Measurements from ENCODE around the gene FAM162B. TPM values are rescaled to one million over a fixed set of nuclear protein-coding genes. Genes with fewer than 3 reads are reported as not detected.

Gene FAM162B
- not detected for total RNA-seq

GRCh38 chr6:116764961-116765841 is at the start of gene FAM162B:
TSS of gene FAM162B (minus strand) at chr6:116765719. CDS start at chr6:116765576, 143 bp downstream.
- CTCF ChIA-PET = no interaction called here
- intact Hi-C loops (cut with micrococcal nuclease) = no loop called here
- H3K27me3 Mint-ChIP-seq = peaks cover 33% of the 10 kb centered on the region
- H3K9me3 Mint-ChIP-seq = no peaks in the 10 kb centered on the region
- DNase-seq = peak; percentile 12
- H3K27ac Mint-ChIP-seq = no peak within 1 kb of the TSS
- peaks cover 9% of the 10 kb centered on the region for H3K4me1 Mint-ChIP-seq (ENCODE audit: low read depth)
- no peaks in the 10 kb centered on the region for H3K36me3 Mint-ChIP-seq
- peak within 1 kb of the TSS; percentile 18 for H3K4me3 Mint-ChIP-seq
- POLR2A ChIA-PET = no interaction called here

GRCh38 chr6:116812051-116812650 is 46.6 kb upstream of the FAM162B start:
- Mint-ChIP-seq H3K4me1 (ENCODE audit: low read depth) (no peaks in the 10 kb centered on the region), H3K27ac (no peak overlapping the region), H3K27me3 (peaks cover 1% of the 10 kb centered on the region), H3K36me3 (no peaks in the 10 kb centered on the region), H3K9me3 (peaks cover 30% of the 10 kb centered on the region), H3K4me3 (no peak overlapping the region)
- ChIA-PET CTCF (no interaction called here), POLR2A (no interaction called here)
- DNase-seq = no peak
- intact Hi-C loops (cut with micrococcal nuclease) = no loop called here

DNA sequence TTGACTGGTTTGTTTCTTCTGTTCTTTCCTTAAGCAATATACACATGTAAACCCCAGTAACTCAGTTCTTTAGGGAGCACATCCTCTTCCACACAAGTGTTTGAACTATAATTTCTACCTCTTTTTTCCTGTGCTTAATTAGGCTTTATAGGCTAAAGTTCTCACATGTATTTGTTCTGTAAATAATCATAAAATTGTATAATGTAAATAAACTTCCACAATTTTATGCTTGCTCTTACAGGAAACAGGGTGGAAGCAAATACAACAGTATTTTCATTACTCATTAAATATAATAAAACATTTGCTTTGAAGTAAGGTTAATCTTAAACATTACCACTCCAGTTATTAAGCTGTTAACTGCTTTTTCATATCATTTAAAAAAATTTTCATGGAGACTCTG is 36.5 kb upstream of the FAM162B start:
- intact Hi-C loops (cut with micrococcal nuclease) = no loop called here
- Mint-ChIP-seq H3K27me3 (peaks cover 5% of the 10 kb centered on the region), H3K36me3 (no peaks in the 10 kb centered on the region), H3K4me3 (no peak overlapping the region), H3K27ac (no peak overlapping the region), H3K4me1 (ENCODE audit: low read depth) (no peaks in the 10 kb centered on the region), H3K9me3 (no peaks in the 10 kb centered on the region)
- DNase-seq = no peak
- CTCF ChIA-PET = no interaction called here
- POLR2A ChIA-PET = no interaction called here

GRCh38 chr6:116799945-116800344 is 34.4 kb upstream of the FAM162B start:
- CTCF ChIA-PET = no interaction called here
- POLR2A ChIA-PET = no interaction called here
- H3K4me1 Mint-ChIP-seq (ENCODE audit: low read depth) = no peaks in the 10 kb centered on the region
- H3K27me3 Mint-ChIP-seq = peaks cover 5% of the 10 kb centered on the region
- no peaks in the 10 kb centered on the region for H3K36me3 Mint-ChIP-seq
- no peak overlapping the region for H3K4me3 Mint-ChIP-seq
- no peak for DNase-seq
- intact Hi-C loops (cut with micrococcal nuclease) = no loop called here
- no peak overlapping the region for H3K27ac Mint-ChIP-seq
- no peaks in the 10 kb centered on the region for H3K9me3 Mint-ChIP-seq

GRCh38 chr6:116797585-116797984 is 32.1 kb upstream of the FAM162B start:
- H3K9me3 Mint-ChIP-seq = no peaks in the 10 kb centered on the region
- H3K4me1 Mint-ChIP-seq (ENCODE audit: low read depth) = no peaks in the 10 kb centered on the region
- H3K27me3 Mint-ChIP-seq = peaks cover 3% of the 10 kb centered on the region
- no peak for DNase-seq
- no peak overlapping the region for H3K4me3 Mint-ChIP-seq
- CTCF ChIA-PET = no interaction called here
- intact Hi-C loops (cut with micrococcal nuclease) = no loop called here
- H3K36me3 Mint-ChIP-seq = no peaks in the 10 kb centered on the region
- POLR2A ChIA-PET = no interaction called here
- H3K27ac Mint-ChIP-seq = no peak overlapping the region

GRCh38 chr6:116793224-116793623 is 27.7 kb upstream of the FAM162B start:
- no peak overlapping the region for H3K4me3 Mint-ChIP-seq

DNA sequence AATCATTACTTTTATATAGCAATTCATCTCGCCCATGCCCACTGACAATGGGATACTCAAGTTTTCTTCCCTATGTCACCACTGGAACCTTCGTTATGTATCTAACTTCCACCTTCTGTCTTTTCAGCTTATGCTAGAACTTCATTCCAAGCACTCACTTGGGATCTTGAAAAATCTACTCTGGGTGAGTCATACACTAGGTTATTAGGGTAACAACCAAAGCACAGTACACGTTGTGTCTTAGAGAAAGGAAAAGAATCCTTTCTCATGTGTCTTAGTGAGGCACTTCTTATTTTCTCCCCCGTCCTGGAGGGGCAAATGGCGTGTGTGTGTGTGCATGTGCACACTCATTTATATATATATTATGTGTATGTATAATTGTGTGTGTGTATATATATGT is 18.3 kb upstream of the FAM162B start:
- no peaks in the 10 kb centered on the region for H3K9me3 Mint-ChIP-seq
- peaks cover 5% of the 10 kb centered on the region for H3K27me3 Mint-ChIP-seq
- ChIA-PET CTCF (no interaction called here), POLR2A (no interaction called here)
- H3K27ac Mint-ChIP-seq = no peak overlapping the region
- no peak overlapping the region for H3K4me3 Mint-ChIP-seq
- DNase-seq = no peak
- intact Hi-C loops (cut with micrococcal nuclease) = no loop called here
- no peaks in the 10 kb centered on the region for H3K36me3 Mint-ChIP-seq
- H3K4me1 Mint-ChIP-seq (ENCODE audit: low read depth) = no peaks in the 10 kb centered on the region

More at GRCh38 chr6:116793224-116793623, 27.7 kb upstream of the FAM162B start:
- ChIA-PET CTCF (no interaction called here), POLR2A (no interaction called here)
- intact Hi-C loops (cut with micrococcal nuclease) = no loop called here
- DNase-seq = no peak
- Mint-ChIP-seq H3K27me3 (peaks cover 3% of the 10 kb centered on the region), H3K36me3 (no peaks in the 10 kb centered on the region), H3K9me3 (no peaks in the 10 kb centered on the region), H3K27ac (no peak overlapping the region), H3K4me1 (ENCODE audit: low read depth) (no peaks in the 10 kb centered on the region)

DNA sequence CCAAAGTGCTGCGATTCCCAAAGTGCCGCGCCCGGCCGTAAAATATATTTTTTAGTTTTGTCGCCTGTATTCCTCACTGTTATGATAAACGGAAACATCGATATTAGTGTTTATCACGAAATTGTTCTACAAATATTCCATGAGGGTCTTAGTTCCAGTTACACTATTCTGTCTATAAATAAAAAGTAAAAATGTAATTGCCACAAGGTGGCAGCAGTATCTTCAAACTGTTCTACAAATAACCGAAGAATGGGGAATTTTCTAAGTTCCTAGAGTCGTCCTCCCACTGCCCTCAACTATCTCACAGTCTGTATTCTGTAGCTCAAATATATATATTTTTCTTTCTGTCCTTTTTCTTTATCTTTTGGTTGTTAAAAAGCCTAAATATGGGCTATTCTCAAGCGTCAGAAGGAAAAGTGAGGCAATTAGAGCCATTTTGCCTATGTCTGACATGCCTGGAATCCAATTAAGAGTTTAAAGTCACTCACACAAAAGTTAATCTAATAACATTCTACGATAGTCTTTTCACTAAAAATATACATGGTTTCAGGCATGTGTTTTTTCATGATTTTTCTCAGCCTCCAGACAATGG is 14.2 kb upstream of the FAM162B start:
- Mint-ChIP-seq H3K9me3 (no peaks in the 10 kb centered on the region), H3K27ac (no peak overlapping the region), H3K27me3 (peaks cover 8% of the 10 kb centered on the region), H3K4me3 (no peak overlapping the region), H3K4me1 (ENCODE audit: low read depth) (no peaks in the 10 kb centered on the region), H3K36me3 (no peaks in the 10 kb centered on the region)
- intact Hi-C loops (cut with micrococcal nuclease) = loop anchor here (1.0 to 2.0 kb wide), 2 partner anchors 69 to 190 kb away; no protein-coding TSS in a partner anchor
- DNase-seq = no peak
- POLR2A ChIA-PET = no interaction called here
- CTCF ChIA-PET = interaction anchor here (0.8 to 1.6 kb wide), 3 partner anchors 32 to 71 kb away, joined by 3 read pairs; no protein-coding TSS in a partner anchor

- H3K36me3 Mint-ChIP-seq = no peaks in the 10 kb centered on the region
- H3K27ac Mint-ChIP-seq = no peak overlapping the region
- POLR2A ChIA-PET = no interaction called here
- no peaks in the 10 kb centered on the region for H3K9me3 Mint-ChIP-seq
- intact Hi-C loops (cut with micrococcal nuclease) = no loop called here
- CTCF ChIA-PET = no interaction called here
- no peaks in the 10 kb centered on the region for H3K4me1 Mint-ChIP-seq (ENCODE audit: low read depth)
- no peak for DNase-seq
- H3K4me3 Mint-ChIP-seq = no peak overlapping the region
- H3K27me3 Mint-ChIP-seq = peaks cover 13% of the 10 kb centered on the region
Observed at GRCh38 chr6:116773886-116774285, 8.4 kb upstream of the FAM162B start.

GRCh38 chr6:116772450-116772849 is 6.9 kb upstream of the FAM162B start:
- Mint-ChIP-seq H3K36me3 (no peaks in the 10 kb centered on the region), H3K27ac (no peak overlapping the region), H3K9me3 (no peaks in the 10 kb centered on the region), H3K4me1 (ENCODE audit: low read depth) (no peaks in the 10 kb centered on the region), H3K4me3 (no peak overlapping the region), H3K27me3 (peaks cover 12% of the 10 kb centered on the region)
- intact Hi-C loops (cut with micrococcal nuclease) = no loop called here
- ChIA-PET CTCF (no interaction called here), POLR2A (no interaction called here)
- DNase-seq = no peak

- no peak overlapping the region for H3K27ac Mint-ChIP-seq
- ChIA-PET POLR2A (no interaction called here), CTCF (no interaction called here)
- no peak overlapping the region for H3K4me3 Mint-ChIP-seq
- intact Hi-C loops (cut with micrococcal nuclease) = no loop called here
- H3K4me1 Mint-ChIP-seq (ENCODE audit: low read depth) = peaks cover 9% of the 10 kb centered on the region
- H3K36me3 Mint-ChIP-seq = no peaks in the 10 kb centered on the region
- no peak for DNase-seq
- H3K9me3 Mint-ChIP-seq = no peaks in the 10 kb centered on the region
- H3K27me3 Mint-ChIP-seq = peaks cover 35% of the 10 kb centered on the region
Observed at GRCh38 chr6:116767715-116768114, 2.2 kb upstream of the FAM162B start.

- no peaks in the 10 kb centered on the region for H3K9me3 Mint-ChIP-seq
- no peak overlapping the region for H3K4me3 Mint-ChIP-seq
- intact Hi-C loops (cut with micrococcal nuclease) = no loop called here
- CTCF ChIA-PET = no interaction called here
- POLR2A ChIA-PET = no interaction called here
- peaks cover 36% of the 10 kb centered on the region for H3K27me3 Mint-ChIP-seq
- DNase-seq = no peak
- H3K27ac Mint-ChIP-seq = no peak overlapping the region
- peaks cover 9% of the 10 kb centered on the region for H3K4me1 Mint-ChIP-seq (ENCODE audit: low read depth)
- no peaks in the 10 kb centered on the region for H3K36me3 Mint-ChIP-seq
Observed at GRCh38 chr6:116766506-116767176, 1.1 kb upstream of the FAM162B start.

Measured in activated CD4-positive, alpha-beta memory T cell treated with anti-CD3 and anti-CD28 coated beads for 36 hours (primary cell).